GM15510 (cell line): ENCODE measurements around the gene STK39.

Experiments used
- POLR2A ChIP-seq: IDR thresholded peaks from 3 replicates; pipeline ENCODE4 v1.6.1; 2011; ENCODE audit warnings: borderline replicate concordance; ENCODE audit not compliant: insufficient read length; ENCODE audit errors: extremely low read depth

STK39 gene

DNA sequence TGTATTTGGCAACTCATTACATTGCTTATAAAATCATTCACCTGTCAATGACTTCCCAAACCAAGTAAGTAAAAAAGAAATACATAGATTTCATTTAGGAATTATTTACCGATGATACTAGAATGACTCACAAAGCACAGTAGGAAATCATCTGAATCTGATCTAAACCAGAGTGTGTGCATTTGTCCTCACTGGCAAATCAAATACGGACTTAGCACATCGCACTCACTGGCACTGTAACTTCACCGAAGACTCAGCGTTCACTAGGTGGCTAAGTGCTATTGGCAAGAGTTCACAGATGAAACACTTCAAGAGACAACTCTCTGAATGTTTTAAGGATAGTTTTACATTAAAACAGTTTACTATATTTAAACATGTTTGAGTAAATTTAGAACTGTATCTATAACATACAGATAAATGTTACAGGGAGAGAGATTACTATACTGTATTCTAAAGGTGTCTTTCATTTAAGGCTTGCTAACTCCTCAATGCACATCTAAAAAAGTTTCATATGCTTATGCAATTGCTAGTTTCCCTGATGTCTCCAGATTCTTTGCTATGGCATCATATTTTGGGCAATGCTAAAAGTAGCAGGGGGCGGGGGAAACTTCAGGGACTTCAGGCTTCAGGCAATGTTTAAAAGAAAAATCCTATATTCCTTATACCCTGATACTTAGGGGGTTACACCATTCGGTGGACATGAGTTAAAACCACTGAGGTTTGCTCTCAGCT, 48.8 kb downstream of the STK39 start:
- TF ChIP-seq POLR2A: no peak

DNA sequence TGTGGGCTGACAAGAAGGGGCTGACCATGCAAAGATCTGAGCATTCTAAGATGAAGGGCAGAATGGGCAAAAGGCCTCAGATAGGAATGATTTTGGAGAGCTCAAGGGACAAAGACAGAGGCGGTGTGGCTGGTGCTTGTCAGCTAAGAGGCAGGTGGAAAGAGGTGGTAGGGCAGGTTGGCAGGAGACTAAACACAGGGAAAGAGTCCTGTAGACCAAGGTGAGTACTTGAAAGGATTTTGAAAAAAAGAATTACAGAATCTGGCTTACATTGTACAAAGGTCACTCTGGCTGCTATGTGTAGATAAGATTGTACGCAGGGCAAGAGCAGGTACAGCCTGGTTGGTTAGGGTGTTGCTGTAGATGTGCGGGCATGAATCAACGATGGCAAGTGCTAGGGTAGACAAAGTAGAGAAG, 50.6 kb downstream of the STK39 start:
- TF ChIP-seq POLR2A: no peak

DNA sequence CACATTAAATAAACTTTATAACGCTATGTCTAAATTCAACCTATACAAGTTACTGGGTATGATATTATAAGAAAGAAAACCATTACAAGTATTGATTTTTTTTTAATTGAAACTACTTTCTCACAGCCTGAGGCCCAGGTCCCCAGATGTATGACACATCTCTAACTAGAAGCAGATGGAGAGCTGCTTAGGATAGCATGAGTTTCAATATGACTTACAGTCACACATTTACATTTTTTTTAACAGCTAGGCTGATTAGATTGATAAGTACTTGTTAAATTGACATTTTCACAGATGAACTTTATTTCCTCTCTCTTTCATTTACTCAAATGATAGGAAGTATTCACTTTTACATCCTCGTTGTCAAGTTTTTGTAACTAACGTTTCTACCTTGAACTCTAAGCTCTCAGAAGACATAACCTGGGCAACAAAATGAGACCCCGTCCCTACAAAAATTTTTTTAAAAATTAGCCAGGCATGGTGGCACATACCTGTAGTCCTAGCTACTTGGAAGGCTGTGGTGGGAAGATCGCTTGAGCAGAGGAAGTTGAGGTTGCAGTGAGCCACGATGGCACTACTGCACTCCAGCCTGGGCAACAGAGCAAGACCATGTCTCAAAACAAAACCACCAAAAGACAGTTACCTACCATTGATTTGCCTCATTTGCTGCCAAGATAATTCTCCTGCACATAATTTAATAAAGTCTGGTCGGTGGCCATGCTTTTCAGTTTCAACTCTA, 52.4 kb downstream of the STK39 start:
- TF ChIP-seq POLR2A: no peak

DNA sequence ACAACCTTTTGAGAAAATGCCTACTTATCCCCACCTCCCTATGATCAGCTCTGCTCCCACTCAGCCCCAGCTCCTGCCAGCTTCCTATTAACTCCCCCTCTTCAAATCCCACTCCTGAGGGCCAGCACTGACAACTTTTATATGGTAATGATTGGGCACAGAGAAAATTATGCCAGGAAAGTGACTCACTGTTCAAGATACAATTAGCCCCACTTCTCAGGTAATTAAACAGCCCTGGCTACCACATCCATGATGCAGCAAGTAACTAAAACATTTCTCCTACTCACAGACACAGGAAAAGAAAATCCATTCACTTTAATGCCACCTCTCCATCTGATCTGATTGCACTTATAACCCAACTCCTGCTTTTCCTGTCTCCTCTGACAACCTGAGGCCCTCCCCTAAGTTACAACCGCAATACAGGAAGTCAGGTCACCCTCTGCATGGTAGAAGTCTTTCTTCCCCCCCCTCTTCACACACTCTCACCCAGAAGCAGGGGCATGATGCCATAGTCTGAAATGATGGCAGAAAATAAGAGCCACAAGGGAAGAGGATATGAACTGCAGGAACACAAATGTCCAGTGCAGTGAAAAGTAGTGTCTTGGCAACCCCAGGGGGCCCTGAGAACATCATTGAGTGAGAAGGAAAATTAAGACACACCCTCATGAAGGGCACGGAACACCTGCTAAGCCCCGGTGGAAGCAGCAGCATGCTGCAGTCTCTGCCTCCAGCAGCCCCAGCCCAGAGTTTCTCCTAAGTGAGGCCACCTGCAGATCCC, 54.4 kb downstream of the STK39 start:
- no peak for TF ChIP-seq POLR2A

DNA sequence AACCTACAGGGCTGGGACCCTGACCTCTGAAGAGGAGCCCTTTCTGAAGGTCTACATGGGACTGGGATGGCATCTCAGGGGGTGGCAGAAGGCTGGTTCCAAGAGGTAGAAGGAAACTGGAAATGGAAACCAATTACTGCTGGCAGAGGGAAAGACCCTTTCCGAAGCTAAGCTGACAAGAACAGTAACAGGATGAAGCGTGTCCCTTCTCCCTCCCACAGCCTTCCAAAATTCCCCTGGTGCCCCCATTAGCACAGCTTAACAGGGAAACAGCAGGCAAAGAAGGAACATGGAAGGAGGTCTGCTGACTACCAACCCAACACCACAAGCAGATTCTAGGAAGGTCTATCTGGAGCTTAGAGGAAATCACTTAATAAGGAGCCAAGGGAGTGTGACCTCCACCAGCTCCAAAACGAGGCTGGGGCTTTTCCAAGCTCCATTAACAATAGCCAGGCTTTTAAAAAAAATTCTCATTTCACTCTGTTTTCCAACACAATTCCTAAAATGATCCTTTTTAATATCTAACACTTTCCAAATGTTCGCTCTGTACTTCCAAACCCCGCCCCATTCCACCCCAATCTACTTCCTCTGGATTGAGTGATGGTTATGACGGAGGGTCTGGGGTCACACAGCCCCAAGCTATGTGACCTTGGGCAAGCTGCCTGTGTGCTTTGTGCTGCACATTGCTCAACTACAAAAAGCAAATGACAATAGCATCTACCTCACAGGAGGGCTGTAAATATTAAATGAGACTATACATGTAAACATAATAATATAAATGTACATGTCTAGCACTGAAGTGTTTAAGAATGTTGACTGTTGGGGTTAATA, 55.2 kb downstream of the STK39 start:
- TF ChIP-seq POLR2A: no peak

DNA sequence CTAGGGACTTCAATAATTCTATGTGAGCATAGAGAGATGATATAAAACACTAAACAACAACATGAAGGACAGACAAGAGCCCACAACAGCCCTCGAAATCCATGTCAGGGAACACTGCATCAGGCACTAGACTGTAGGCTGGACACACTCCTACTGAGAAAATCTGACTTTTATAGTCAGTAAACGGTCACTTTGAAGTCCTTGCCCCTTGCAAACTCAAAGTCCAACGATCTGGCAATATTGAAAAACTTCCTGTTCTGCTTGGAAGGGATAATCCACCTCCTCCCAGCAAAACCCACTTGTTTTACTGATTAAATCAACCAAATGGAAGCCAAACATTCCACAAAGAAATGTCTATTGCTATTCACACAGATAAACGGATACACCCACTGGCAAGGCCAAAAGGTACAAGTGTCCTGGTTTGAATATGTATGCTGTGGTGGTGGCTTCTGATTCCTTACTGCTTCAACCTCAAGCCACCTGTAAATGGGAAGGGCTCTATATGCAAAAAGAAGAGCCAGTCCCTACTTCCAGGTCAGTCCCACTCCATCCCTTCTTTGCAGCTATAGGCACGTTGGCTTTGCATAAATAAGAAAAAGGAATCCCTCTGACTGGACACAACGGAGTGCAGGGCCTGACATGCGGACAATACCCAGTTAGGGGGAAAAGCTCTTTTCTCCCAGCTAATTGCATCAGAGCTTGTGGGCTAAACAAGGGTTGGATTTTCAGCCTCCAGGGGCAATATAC, 56.6 kb downstream of the STK39 start:
- no peak for TF ChIP-seq POLR2A

DNA sequence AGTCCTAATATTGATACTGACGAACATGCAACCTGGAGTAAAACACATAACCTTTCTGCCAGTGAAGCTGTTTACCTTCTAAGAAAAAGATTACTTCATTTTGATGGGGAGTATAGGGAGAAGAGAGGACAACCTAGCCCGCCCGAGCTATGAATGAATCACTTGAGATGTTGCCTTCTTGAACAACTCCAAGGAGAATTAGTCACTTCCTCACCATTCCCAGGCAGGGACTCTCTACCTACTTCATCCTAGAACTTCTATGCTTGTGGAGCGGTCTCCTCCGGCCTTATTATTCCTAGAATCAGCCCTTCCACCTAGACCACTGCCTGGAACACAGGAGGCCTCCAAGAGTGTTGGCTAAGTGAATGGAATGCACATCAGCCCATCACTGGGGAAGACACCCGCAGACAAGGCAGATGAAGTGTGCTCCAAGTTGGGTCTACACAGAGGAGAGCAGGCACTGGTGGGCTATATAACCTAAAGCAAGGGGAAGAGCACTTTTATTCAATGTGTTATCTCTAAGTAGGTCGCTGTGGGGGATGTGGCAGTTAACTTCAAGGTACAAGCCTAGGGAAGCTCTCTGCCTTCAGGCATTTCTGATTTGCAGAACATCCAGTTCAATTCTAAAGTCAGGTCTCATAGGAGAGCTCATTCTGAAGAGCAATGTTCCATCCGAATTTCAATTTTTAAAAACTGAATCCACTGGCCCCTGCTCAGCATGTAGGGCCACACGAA, 57.4 kb downstream of the STK39 start:
- TF ChIP-seq POLR2A: no peak

DNA sequence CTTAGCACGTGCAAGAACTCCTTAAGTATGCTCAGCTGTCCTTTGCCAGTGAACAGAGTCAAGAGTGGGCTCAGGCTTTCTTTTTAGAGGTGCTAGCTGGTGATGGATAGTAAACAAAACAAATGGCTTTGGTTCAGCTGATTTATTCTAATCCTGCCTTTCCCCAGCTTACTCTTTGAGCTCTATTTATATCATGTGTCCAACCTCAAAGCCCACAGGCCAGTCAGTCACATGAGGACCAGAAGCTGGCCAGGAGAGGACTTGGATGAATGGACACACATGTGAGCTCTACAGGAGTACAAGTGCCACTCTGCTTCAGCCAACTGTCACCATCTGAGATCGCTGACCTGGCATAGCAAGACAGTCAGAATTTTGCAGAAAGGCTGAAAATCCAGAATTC, 59.4 kb downstream of the STK39 start:
- no peak for TF ChIP-seq POLR2A

- no peak for TF ChIP-seq POLR2A
Observed at GRCh38 chr2:168186452-168186851, 60.9 kb downstream of the STK39 start.

GRCh38 chr2:168185583-168186274, 61.7 kb downstream of the STK39 start:
- TF ChIP-seq POLR2A: no peak

GRCh38 chr2:168184681-168185513, 62.5 kb downstream of the STK39 start:
- TF ChIP-seq POLR2A: no peak
